G401 (cell line): ENCODE results near the gene INF2. TPM values are rescaled to one million over a fixed set of nuclear protein-coding genes. Genes with fewer than 3 reads are reported as not detected.

Source experiments
- DNase-seq: peaks from one replicate; pipeline ENCODE4 v3.0.0-alpha.2; 2015; ENCODE audit warnings: low spot score
- in situ Hi-C: cut with HindIII; loops from 2 replicates; pipeline ENCODE4 v1.10.0; 2016; ENCODE audit warnings: low sequenced_read_pairs, mixed read lengths
- total RNA-seq: library from RNA; depleted of rRNA; stranded (reverse); fragments of >200 nt; shearing (Covaris generic); gene quantifications from 2 replicates; pipeline ENCODE4 v1.2.3, GENCODE V29; 2014

INF2 gene
- total RNA-seq, 1 experiment from 2014 or later, result 31.3 TPM

DNA sequence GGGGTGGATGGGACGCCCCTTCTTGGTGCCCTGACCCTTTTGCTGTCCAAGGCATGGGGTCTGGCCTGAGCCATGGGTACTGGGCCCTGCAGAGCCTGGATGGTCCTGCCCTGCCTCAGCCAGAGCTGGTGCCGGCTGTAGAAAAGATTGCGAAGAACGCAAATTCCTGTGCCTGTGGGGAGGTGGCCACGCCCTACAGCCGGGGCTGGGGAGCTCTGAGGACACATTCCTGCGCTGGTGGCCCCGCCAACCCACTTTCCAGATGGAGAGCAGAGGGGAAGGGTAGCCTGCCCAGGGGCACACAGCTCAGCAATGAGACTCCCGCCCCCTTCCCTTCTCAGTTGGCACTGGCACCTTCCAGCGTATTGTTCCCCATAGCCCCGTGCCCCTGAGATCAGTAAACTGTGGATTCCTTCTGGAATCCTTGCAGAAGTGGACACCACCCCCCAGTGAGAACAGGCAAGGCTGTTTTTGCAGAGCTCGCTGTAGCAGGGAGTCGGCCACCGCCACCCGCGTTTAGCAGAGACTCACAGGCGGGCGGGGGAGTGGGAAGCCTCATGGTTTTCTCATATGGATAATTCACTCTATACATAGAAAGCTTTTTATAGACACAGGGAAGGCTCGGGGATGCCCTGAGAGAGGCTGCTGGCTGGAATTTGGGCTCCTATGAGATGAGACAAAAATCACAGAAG lies 8.6 kb downstream of the INF2 start:
- no peak for DNase-seq
- in situ Hi-C loops, result no loop called here

DNA sequence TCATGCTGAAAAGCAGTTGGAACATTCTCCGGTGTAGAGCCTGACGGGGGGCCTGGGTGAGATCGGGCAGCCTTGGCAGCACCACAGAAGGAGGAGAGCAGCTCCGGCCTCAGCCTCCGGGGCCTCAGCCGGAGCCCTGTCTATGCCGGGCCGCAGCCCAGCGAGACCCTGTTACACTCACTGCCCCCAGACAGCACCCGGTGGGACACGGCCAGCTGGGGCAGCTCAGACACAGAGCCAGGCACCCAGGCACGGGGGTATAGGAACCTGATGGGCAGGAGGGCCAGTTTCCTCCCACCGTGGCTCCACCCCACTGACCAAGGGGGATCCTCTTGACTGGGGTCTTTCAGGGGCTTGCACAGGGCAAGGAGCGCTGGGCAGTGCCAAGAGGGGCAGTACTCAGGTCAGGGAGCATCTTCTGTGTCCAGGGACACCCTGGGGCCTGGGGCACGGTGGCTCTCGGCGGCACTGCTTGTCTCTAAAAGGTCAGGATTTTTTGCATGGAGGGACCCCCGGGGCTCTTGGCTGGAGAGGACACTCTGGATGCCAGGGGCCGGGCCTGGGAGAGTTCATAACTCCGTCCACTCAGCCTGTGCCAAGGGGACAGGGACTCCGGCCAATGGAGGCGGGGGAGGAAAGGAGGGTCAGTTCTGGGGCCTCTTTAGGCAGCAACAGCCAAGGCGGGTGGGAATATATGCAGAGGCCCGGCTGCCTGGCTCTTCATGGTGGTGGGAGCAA lies 9.4 kb downstream of the INF2 start:
- no peak for DNase-seq
- in situ Hi-C loops, result no loop called here

DNA sequence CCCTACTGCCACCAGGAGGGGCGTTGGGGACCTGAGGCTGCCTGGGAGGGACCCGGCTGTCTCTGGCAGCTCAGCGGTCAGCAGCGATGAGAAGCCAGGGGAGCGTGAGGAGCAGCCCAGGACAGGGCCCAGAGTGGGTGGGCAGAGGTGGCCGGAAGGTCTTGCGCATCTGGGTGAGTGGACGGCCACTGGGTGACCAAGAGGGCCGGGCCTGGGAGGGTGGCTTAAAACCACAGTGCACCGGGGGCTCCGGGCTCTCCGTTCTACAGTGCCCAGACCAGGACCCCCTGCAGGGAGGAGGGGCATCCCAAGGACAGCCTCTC lies 10.0 kb downstream of the INF2 start:
- in situ Hi-C loops, result no loop called here
- no peak for DNase-seq

DNA sequence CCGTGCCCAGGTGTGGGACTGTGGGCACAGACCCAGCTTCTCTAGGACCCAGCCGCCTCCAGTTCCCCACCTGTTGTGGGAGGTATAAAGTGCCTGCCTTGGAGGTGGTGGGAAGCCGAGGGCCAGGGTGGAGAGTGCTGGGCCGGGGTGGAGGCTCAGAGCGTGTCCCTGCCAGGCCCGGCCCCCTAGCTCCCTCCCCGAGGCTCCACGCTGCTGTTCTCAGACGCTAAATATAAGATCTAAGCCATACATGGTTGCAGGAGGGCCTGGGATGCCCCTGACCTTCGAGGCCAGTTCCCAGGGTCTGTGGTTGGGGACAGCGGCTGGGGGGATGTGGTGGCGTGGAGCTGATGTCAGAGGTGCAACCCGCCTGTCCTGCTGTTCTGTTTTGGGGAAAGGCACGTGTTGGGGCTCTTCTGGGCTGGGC lies 10.8 kb downstream of the INF2 start:
- in situ Hi-C loops, result no loop called here
- DNase-seq, result no peak

DNA sequence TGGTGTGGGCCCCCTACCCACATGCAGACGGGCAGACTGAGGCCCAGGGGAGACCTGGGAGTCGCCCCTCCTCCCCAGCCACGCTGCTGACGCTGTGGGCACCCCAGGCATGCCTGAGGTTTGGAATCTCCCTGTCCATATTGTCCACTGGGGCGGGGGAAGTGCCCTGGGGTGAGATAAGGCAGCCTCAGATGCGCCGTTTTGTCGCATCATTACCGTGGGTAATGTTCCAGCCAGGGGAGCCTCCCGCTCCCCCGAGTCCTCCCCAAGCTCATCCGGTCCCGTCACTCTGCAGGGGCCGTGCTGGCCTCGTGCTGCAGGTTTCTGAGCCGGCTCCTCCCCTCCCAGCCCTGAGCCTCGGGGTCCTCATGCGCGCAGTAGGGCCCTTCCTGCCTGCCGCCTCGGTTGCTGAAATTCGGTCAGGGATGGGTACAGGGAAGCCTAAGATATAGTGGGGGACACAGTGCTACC lies 11.4 kb downstream of the INF2 start:
- no peak for DNase-seq

DNA sequence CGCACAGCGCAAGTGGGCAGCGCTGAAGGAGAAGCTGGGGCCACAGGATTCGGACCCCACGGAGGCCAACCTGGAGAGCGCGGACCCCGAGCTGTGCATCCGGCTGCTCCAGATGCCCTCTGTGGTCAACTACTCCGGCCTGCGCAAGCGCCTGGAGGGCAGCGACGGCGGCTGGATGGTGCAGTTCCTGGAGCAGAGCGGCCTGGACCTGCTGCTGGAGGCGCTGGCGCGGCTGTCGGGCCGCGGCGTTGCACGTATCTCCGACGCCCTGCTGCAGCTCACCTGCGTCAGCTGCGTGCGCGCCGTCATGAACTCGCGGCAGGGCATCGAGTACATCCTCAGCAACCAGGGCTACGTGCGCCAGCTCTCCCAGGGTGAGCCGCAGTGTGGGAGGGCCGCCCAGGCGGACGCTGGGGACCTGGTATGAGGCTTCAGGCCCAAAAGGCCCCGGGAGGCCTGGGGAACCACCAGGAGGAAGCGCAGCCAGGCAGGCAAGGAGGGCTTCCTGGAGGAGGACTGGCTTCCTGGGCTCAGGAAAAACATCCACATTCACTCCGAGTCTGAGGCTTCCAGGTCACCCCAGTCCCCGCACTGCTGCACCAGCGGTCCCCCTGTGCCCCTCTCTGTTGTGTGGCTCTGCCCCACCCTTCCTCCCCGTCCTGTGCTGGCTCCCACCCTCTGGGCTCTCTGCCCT lies 12.1 kb downstream of the INF2 start:
- in situ Hi-C loops, result no loop called here

More for the DNA sequence above, 11.4 kb downstream of the INF2 start:
- in situ Hi-C loops, result no loop called here

DNA sequence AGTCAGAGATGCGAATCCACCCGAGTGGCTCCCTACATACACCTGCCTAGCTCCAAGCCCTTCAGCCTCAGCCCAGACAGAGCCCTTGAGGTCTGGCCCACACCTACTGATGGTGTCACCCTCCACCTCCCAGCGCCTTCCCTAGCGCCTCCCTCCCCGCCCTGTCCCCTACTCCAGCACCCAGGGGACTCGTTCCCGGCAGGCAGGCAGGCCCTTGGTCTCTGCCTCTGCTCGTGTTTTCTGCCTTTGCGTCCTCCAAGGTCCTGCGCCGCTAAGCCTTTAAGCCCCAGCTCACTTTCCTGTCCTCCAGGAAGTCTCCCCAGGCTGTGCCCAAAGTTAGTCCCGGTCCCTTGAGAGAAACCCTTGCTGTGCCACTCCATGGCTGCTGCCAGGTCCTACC lies 12.7 kb downstream of the INF2 start:
- DNase-seq, result no peak
- in situ Hi-C loops, result no loop called here

More for the DNA sequence above, 12.1 kb downstream of the INF2 start:
- DNase-seq, result no peak

DNA sequence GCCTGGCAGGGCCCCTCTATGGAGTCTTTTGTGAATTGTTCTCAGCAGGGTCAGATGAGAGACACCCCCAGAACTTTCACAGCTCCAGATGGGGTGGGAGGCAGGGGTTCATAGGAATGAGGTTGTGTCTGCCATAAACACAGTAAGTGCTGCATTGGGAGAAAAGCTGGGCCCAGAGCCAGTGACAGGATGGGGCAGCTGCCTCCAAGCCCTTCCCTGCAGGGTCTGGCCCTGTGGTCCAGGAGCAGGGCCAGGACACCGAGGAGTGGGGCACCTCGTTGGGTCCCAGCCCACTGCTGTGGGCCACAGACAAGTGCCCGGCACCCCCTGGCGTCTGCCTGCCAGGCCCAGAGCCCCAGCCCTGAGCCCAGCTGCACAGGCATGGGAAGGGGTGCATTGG lies 13.3 kb downstream of the INF2 start:
- no peak for DNase-seq
- in situ Hi-C loops, result no loop called here

DNA sequence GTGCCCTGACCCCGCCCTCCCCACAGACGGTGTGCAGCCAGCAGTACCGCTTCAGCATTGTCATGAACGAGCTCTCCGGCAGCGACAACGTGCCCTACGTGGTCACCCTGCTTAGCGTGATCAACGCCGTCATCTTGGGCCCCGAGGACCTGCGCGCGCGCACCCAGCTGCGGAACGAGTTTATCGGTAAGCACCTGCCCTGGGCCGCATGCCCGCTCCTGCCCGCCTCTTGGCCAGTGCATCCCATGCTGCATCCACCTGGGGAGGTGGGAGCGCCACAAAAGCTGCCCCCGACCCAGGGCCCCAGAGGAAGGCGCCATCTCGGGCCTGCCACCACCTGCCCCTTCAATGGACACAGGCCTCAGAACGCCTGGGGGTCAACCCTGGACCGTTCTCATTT lies 13.9 kb downstream of the INF2 start:
- in situ Hi-C loops, result no loop called here
- DNase-seq, result no peak

DNA sequence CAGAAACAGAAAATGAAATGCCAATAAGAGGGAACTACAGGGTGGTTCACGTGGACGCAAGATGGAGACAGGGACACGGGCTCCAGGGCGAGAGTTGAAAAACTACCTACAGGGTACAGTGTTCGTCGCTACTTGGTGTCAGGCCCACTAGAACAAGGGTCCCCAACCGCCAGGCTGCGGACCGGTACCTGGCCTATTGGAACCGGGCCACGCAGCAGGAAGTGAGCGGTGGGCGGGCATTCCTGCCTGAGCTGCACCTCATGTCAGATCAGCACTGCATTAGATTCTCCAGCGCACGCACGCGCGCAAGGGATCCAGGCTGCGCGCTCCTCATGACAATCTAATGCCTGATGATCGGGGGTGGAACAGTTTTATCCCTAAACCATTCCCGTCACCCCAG lies 14.8 kb downstream of the INF2 start:
- in situ Hi-C loops, result no loop called here
- no peak for DNase-seq

DNA sequence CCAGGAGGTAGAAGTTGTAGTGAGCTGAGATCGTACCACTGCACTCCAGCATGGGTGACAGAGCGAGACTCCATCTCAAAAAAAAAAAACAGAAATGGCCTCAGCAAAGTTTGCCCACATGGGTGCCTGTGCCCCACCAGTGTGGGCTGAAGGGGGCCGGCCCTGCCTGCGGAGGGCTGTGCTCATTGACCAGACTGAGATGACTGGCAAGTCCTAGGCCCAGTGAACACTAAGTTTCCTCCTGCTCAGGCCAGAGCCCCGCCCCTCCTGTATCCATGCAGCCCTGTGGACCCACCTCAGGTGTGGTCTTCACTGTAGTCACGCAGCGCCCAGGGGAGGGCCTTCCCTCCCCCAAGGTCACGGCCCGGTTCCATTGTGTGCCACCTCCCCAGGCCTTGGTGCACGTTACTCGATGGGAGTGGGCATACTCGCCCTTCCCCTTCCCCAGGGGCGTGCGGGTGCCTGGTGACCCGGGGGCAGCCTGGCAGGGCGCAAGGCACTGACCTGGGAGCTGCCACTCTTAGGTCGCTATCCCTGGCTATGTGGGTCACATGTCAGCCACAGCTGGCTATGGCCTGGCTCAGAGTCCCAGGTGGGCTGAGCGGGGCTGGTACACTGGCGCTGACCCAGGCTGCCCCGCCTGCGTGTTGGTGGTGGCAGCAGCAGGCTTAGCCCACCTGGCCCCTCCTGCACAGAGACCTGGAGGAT lies 16.1 kb downstream of the INF2 start:
- in situ Hi-C loops, result no loop called here
- DNase-seq, result no peak

DNA sequence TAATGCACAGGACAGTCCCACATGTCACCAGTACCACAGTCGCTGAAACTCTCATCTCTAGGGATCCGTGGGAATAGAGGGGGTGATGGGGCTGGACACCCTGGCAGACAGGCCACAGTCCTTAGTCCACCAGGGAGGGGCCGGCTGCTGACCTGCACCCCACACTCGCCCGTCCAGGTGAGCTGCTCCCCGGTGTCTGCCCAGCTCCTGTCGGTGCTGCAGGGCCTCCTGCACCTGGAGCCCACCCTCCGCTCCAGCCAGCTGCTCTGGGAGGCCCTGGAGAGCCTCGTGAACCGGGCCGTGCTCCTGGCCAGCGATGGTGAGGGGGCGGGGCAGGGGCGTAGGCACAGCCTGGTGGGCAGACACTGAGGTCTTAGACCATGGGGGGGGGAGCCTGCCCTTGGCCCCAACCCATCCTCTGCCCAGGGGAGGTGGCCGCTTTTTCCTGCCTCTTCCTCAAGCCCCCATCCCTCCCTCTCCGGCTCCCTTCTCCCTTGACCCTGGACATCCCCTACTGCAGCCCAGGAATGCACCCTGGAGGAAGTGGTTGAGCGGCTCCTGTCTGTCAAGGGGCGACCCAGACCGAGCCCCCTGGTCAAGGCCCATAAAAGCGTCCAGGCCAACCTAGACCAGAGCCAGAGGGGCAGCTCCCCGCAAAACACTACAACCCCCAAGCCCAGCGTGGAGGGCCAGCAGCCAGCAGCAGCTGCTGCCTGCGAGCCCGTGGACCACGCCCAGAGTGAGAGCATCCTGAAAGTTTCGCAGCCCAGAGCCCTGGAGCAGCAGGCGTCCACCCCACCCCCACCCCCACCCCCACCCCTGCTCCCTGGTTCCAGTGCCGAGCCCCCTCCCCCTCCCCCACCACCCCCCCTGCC lies 17.6 kb downstream of the INF2 start:
- DNase-seq, result no peak
- in situ Hi-C loops, result no loop called here

DNA sequence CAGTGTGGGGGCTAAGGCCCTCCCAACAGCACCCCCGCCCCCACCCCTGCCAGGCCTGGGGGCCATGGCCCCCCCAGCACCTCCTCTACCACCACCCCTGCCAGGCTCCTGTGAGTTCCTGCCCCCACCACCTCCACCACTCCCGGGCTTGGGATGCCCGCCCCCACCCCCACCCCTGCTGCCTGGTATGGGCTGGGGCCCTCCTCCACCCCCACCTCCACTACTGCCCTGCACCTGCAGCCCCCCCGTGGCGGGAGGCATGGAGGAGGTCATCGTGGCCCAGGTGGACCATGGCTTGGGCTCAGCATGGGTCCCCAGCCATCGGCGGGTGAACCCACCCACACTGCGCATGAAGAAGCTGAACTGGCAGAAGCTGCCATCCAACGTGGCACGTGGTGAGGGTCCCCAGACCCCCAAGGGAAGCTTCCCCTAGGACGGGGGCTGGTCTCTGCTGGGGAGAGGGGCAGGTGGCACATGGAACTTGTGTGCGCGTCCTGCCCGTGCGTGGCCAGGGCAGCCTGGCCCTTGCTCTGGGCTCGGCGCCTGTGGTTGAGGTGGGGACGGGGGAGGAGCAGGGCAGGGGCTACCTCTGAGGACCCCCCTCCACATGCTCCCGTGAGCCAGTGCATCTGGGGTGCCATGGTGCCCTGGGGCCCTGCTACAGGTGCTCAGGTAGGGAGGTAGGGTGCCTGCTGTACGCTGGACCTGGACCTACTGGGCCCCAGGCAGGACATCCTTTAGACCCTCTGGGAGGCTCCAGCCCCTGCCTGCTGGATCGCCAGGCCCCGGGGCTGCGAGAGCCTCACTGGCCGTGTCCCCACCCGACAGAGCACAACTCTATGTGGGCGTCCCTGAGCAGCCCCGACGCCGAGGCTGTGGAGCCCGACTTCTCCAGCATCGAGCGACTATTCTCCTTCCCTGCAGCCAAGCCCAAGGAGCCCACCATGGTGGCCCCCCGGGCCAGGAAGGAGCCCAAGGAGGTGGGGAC lies 18.5 kb downstream of the INF2 start:
- in situ Hi-C loops, result no loop called here
- no peak for DNase-seq

DNA sequence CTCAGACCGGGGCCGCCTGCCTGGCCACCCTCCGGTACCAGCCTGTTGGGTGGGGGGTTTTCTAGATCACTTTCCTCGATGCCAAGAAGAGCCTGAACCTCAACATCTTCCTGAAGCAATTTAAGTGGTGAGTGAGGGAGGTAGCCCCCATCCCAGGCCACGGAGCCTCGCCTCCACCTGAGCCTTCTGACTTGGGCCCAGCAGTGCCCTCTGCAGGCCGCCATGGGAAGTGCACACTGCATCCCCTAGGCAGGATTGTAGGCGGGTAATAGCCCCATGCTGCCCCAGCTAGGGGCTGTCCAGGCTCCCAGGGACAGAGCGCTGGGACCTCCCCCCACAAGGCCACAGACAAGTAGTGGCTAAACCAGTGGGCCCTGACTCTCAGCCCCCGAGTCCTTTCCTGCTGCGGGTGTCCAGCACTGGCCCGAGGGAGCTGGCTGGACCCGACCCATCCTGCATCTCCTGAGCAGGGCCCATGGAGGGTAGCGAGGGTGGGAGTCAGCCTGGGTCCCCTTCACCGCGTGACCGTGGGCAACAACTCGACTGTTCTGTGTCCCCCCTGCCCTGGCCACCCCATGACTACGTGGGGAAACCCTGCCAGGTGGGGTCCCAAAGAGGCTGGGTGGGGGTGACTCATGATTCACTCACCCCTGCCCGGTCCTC lies 19.3 kb downstream of the INF2 start:
- peak; percentile 50 for DNase-seq
- in situ Hi-C loops, result no loop called here

DNA sequence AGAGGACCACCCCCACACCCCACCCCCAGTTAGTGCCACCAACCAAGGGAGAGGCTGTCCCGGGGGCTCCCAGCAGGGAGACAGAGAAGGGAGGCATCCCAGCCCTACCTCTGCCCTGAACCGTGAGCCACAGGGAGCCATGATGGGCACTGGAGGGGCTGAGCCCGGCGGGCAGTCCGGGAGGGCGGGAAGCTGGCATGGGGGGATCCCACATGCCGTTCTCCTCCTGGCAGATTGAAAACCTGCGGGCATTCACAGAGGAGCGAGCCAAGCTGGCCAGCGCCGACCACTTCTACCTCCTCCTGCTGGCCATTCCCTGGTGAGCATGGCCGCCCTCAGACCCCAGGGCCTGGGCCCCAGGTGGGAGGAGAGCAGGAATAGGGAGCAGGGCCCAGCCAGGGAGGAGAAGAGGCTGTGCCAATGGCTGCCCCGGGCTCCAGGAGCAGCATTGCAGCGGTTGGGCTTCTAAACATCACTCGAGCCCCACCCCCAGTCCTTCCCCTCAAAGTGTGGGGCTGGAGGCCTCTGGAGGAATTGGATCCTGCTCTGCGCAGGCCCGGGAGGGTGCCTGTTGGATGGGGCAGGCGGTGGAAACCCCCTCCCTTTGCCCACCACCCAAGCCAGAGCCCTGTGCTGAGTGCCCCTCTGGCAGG lies 20.1 kb downstream of the INF2 start:
- in situ Hi-C loops, result loop anchor here (10.0 kb wide), 1 partner anchor 225 kb away; no protein-coding TSS in a partner anchor
- no peak for DNase-seq

DNA sequence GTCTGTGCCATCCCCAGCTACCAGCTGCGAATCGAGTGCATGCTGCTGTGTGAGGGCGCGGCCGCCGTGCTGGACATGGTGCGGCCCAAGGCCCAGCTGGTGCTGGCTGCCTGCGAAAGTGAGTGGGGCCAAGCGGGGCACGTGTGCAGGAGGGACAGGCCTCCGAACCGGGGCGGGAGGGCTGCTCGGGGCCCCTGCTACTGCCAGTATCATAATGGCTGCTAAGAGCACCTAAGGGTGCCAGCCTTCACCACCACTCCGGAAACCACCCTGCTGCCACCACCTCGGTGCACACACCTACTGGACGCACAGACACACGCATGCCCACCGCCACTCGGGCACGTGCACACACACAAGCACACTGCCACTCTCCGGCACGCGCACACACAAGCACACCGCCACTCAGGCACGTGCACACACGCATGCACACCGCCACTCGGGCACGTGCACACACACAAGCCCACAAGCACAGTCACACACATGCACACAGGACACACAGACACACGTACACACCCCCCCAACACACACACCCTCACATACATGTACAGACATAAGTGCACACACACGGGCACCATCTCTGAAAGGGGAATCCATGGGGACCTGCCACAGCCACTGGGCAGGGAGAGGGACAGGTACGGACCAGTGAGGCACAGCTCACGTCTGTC lies 20.8 kb downstream of the INF2 start:
- no peak for DNase-seq
- in situ Hi-C loops, result loop anchor here (10.0 kb wide), 1 partner anchor 225 kb away; no protein-coding TSS in a partner anchor
